Measurements from ENCODE around the gene FAM13C.

DNA sequence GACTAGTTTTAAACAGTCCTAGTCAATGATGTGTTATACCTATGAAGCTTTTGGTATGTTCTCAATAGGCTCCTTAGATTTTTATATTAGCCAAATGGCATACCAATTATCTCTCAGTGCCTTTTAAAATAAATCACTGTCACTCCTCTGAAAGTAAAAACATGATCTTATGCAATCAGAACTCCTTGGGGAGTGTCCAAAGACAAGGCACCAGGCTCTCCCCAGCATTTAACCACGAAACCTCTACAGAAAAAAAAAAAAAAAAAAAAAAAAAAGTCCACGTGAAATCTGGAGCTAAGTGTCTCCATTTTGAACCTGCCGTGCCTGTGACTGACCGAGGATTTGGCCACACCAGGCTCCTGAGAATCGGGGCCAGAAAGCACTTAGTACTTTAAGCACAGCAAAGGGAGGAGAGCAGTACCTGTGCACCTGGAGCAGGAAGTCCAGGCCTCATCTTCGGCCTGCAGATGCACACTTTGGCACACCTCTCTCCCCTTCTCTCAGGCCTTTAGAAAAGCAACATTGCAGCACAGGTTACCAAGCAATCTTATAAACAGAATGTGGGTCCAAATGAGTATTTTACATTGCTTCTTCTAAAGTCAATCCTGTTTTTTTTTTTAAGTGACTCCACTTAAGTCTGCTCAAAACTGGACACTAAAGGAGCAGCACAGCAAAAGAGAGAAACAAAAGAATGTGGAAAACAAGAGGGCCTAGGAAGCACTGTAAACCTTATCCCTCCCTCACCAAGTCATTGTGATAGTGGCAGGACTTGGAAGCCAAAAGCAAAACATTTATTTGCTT is 1.5 kb downstream of the FAM13C start:
- TF ChIP-seq, protein P1, sequence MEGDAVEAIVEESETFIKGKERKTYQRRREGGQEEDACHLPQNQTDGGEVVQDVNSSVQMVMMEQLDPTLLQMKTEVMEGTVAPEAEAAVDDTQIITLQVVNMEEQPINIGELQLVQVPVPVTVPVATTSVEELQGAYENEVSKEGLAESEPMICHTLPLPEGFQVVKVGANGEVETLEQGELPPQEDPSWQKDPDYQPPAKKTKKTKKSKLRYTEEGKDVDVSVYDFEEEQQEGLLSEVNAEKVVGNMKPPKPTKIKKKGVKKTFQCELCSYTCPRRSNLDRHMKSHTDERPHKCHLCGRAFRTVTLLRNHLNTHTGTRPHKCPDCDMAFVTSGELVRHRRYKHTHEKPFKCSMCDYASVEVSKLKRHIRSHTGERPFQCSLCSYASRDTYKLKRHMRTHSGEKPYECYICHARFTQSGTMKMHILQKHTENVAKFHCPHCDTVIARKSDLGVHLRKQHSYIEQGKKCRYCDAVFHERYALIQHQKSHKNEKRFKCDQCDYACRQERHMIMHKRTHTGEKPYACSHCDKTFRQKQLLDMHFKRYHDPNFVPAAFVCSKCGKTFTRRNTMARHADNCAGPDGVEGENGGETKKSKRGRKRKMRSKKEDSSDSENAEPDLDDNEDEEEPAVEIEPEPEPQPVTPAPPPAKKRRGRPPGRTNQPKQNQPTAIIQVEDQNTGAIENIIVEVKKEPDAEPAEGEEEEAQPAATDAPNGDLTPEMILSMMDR (IDR thresholded peaks at IDR 0.05) = no peak
- TF ChIP-seq POLR2A (IDR thresholded peaks at IDR 0.05) (no peak), POLR2AphosphoS5 (IDR thresholded peaks at IDR 0.05) (no peak)
